Stimulated activated CD8-positive, alpha-beta memory T cell treated with anti-CD3 and anti-CD28 coated beads, Interleukin-7, amount 100 ng/mL, for 4 hours (primary cell): ENCODE results near the gene AGAP1.
"Not testable (repeated sequence)": the region's sequence is repeated elsewhere in the genome, so short reads cannot be mapped to it uniquely, and the experiment has no call there.

ENCODE experiments used
- DNase-seq, 2 donors: peaks; one replicate each; pipeline ENCODE4 v3.0.0-alpha.2; 2020; ENCODE audit warnings: low read depth in 2 of 2

The AGAP1 gene

GRCh38 chr2:235591231-235591730, 97.4 kb downstream of the AGAP1 start:
- DNase-seq, result no peak

GRCh38 chr2:235591921-235592320, 98.1 kb downstream of the AGAP1 start:
- no peak for DNase-seq

- DNase-seq, result no peak
These were observed 98.6 kb downstream of the AGAP1 start for GRCh38 chr2:235592430-235592829.

GRCh38 chr2:235592836-235593235, 99.0 kb downstream of the AGAP1 start:
- no peak for DNase-seq

GRCh38 chr2:235594041-235594440, 100.2 kb downstream of the AGAP1 start:
- no peak for DNase-seq

- no peak for DNase-seq
These were observed 101.1 kb downstream of the AGAP1 start for GRCh38 chr2:235594964-235595363.

GRCh38 chr2:235595422-235596010, 101.7 kb downstream of the AGAP1 start:
- no peak for DNase-seq

GRCh38 chr2:235596272-235596671, 102.4 kb downstream of the AGAP1 start:
- no peak for DNase-seq

GRCh38 chr2:235597081-235597615, 103.3 kb downstream of the AGAP1 start:
- DNase-seq, result no peak

GRCh38 chr2:235598026-235598425, 104.2 kb downstream of the AGAP1 start:
- DNase-seq, result no peak

- no peak for DNase-seq
These were observed 105.0 kb downstream of the AGAP1 start for GRCh38 chr2:235598532-235599531.

GRCh38 chr2:235599596-235600338, 105.9 kb downstream of the AGAP1 start:
- no peak for DNase-seq

- DNase-seq, result no peak
These were observed 106.6 kb downstream of the AGAP1 start for GRCh38 chr2:235600406-235600805.

- DNase-seq, result no peak
These were observed 107.1 kb downstream of the AGAP1 start for GRCh38 chr2:235600926-235601325.

- DNase-seq, result no peak
These were observed 108.3 kb downstream of the AGAP1 start for GRCh38 chr2:235601960-235602704.

GRCh38 chr2:235602971-235603370, 109.1 kb downstream of the AGAP1 start:
- DNase-seq, result not testable (repeated sequence)

GRCh38 chr2:235603659-235604058, 109.8 kb downstream of the AGAP1 start:
- no peak for DNase-seq

- no peak for DNase-seq
These were observed 111.6 kb downstream of the AGAP1 start for GRCh38 chr2:235605312-235606003.

- DNase-seq, result no peak
These were observed 112.3 kb downstream of the AGAP1 start for GRCh38 chr2:235606004-235606715.
